RWPE2 (cell line): ENCODE measurements around the gene CLN6.

Experiments
- ATAC-seq: fragments of 200-7000 bp; cut with Tn5 transposase; 3 replicates; pipeline ENCODE4 v1.9.1; 2021; ENCODE audit warnings: low read depth
- DNase-seq: peaks from one replicate; pipeline ENCODE4 v3.0.0-alpha.2; 2020; ENCODE audit warnings: low spot score
- H3K27ac ChIP-seq: fragments of 450-650 bp; 2 replicates; pipeline ENCODE4 v1.5.1; 2017; ENCODE audit warnings: mild to moderate bottlenecking; ENCODE audit not compliant: poor library complexity, severe bottlenecking
- H3K27me3 ChIP-seq: fragments of 250-450 bp; sonication (Bioruptor Pico); 2 replicates; pipeline ENCODE4 v1.5.1; 2021; ENCODE audit warnings: mild to moderate bottlenecking, moderate library complexity; ENCODE audit not compliant: insufficient read depth, poor library complexity, severe bottlenecking
- H3K36me3 ChIP-seq: fragments of 250-450 bp; sonication (Bioruptor Pico); 2 replicates; pipeline ENCODE4 v1.5.1; 2020; ENCODE audit warnings: low read depth, mild to moderate bottlenecking, moderate library complexity
- H3K4me1 ChIP-seq: fragments of 250-450 bp; sonication (Bioruptor Pico); 2 replicates; pipeline ENCODE4 v1.5.1; 2021; ENCODE audit warnings: mild to moderate bottlenecking, moderate library complexity; ENCODE audit not compliant: insufficient read depth, poor library complexity, severe bottlenecking
- H3K4me3 ChIP-seq: fragments of 250-450 bp; sonication (Bioruptor Pico); 2 replicates; pipeline ENCODE4 v1.5.1; 2021; ENCODE audit warnings: mild to moderate bottlenecking, moderate library complexity; ENCODE audit not compliant: severe bottlenecking
- H3K9me3 ChIP-seq: fragments of 250-450 bp; sonication (Bioruptor Pico); 2 replicates; pipeline ENCODE4 v1.5.1; 2021; ENCODE audit warnings: mild to moderate bottlenecking, moderate library complexity; ENCODE audit not compliant: severe bottlenecking
- TF ChIP-seq, protein P1 (sequence below): fragments of 450-650 bp; IDR thresholded peaks from one replicate; pipeline ENCODE4 v1.5.1; 2017; ENCODE audit warnings: mild to moderate bottlenecking, moderate library complexity; ENCODE audit not compliant: poor library complexity, severe bottlenecking

CLN6 gene

DNA sequence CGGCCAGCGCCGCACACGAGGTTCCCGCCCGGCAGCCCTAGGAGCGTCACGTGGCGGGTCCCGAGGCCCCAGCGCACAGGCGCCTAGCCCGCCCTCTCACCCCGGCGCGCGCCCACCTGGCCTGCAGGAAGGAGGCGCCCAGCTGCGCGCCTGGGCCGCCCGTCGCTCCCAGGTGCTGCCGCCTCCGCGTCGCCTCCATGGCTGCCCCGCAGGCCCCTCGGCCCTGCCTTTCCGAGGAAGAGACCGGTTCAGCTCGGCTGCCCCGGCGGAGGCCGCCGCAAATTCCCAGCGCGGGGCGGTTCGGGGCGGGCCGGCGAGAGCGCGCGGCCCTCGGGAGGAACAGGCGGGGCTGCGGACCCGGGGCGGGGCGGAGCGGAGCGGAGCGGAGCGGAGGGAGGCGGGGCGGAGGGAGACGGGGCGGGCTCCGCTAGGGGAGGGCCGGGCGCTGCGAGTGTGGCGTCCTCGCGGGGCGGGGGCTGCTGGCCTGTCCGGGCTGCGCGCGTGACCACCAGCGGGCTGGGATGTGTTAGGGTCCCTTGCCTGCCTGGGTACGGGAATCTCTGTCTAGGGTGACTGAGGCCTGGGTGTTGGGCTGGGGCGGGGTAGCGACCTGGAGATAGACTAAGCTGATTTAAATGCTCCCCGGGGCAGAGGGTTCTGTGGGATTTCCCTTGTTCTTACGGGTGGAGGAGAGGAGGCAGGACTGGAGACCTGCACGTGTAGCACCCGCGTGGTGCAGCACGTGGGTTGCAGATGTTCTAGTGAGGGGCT lies at the start of gene CLN6:
TSS of gene CLN6 (minus strand) at position 343 of the 771 bp plus-strand sequence. CDS start at position 199, 144 bp downstream.
- Histone ChIP-seq H3K4me1 (no peaks in the 10 kb centered on the region), H3K9me3 (no peaks in the 10 kb centered on the region), H3K27ac (peak within 1 kb of the TSS; percentile 53), H3K4me3 (peak within 1 kb of the TSS; percentile 80), H3K27me3 (no peaks in the 10 kb centered on the region), H3K36me3 (0 out of 2 replicates have a peak, but pooled peaks cover 3% of the 10 kb centered on the region)
- ATAC-seq (peak; percentile 88), DNase-seq (peak; percentile 89)
- TF ChIP-seq, protein P1, sequence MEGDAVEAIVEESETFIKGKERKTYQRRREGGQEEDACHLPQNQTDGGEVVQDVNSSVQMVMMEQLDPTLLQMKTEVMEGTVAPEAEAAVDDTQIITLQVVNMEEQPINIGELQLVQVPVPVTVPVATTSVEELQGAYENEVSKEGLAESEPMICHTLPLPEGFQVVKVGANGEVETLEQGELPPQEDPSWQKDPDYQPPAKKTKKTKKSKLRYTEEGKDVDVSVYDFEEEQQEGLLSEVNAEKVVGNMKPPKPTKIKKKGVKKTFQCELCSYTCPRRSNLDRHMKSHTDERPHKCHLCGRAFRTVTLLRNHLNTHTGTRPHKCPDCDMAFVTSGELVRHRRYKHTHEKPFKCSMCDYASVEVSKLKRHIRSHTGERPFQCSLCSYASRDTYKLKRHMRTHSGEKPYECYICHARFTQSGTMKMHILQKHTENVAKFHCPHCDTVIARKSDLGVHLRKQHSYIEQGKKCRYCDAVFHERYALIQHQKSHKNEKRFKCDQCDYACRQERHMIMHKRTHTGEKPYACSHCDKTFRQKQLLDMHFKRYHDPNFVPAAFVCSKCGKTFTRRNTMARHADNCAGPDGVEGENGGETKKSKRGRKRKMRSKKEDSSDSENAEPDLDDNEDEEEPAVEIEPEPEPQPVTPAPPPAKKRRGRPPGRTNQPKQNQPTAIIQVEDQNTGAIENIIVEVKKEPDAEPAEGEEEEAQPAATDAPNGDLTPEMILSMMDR: no peak

DNA sequence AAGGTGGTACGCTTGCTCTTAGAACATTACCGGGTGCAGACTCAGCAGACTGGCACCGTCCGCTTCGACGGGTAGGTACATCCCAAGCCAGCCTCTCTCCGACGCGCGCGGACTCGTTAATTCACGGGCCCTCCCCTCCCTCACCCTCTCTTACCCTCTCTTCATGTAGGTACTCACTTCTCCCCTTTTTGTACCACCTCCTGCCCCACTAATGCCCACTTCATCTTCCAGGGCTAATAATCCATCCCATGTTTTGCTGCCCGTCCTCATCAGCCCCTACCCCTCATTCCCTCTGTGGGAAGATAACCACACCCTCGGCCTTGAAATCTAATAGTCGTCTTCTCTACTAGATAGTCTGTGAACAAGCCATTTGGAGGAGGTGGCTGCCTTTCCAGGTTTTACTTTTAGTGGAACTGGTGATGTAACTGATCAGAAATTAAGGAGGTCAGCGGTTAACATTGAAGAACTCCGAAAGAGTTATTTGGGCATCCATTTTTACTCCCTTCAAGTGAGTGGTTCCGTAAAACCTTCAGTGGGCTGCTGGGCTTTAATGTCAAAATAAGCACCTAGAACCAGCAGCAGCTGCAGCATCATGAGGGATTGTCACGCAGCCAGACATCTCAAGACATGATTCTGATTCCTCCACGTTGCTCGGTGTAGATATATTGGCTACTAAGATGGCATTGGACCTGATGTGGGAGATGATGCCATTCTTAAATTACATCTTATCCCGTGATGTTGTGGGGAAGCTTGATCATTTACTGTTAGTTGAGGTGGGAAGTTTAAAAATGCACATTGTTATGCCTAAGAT lies 49.3 kb upstream of the CLN6 start:
- DNase-seq: no peak
- Histone ChIP-seq H3K36me3 (peaks cover 34% of the 10 kb centered on the region), H3K27me3 (no peaks in the 10 kb centered on the region), H3K27ac (peak overlapping the region; percentile 98), H3K4me1 (peaks cover 39% of the 10 kb centered on the region), H3K4me3 (peak overlapping the region; percentile 77), H3K9me3 (no peaks in the 10 kb centered on the region)
- ATAC-seq: peak; percentile 6
- TF ChIP-seq, protein P1: no peak

DNA sequence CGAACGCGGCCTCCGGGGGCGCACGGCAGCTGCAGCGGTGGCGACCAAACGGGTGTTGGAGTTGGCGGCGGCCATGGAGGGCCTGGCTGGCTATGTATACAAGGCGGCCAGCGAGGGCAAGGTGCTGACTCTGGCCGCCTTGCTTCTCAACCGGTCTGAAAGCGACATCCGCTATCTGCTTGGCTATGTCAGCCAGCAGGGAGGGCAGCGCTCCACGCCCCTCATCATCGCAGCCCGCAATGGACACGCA lies 48.7 kb upstream of the CLN6 start:
- no peaks in the 10 kb centered on the region for H3K27me3 ChIP-seq
- peaks cover 31% of the 10 kb centered on the region for H3K36me3 ChIP-seq
- H3K4me3 ChIP-seq: peak overlapping the region; percentile 77
- peak; percentile 79 for DNase-seq
- TF ChIP-seq, protein P1: peak; percentile 34
- no peak for ATAC-seq
- no peaks in the 10 kb centered on the region for H3K9me3 ChIP-seq
- H3K4me1 ChIP-seq: peaks cover 43% of the 10 kb centered on the region
- H3K27ac ChIP-seq: peak overlapping the region; percentile 98

DNA sequence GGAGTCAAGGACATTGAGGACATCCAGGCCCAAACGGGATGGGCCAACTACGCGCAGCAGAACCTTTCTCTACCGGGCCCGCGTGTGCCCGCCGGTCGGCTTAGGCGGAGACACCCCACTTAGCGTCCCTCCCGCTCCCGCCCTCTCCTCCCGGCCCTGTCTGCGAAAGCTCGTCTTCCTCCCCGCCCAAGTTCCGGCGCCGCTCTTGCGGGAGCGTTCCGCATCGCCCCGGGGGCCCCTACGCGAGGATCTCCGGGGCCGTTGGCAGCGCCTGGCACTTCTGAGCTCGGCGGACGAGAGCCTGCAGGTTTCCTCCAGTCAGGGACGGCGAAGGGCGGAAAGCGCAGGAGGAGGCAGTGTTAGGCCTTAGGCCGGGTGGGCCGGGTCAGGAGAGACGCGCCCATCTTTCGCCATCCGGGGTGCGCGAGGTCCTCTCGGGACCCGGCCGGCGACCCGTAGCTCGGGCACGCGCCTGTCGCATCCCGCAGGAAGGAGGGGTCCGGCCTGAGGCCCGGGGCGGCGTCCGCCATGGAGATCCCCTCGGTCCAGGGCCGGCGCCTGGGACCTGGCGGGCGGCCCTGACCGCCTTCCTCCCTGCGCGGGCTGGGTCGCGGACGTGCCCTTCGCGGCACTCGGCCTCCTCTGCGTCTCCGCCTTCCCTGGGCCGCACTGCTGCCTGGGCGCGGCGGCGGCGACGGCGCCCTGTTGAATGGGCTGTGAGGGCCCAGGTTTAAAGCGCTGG lies 48.2 kb upstream of the CLN6 start, which contains the start of gene FEM1B:
TSS of gene FEM1B (plus strand) at position 143 of the 742 bp plus-strand sequence. CDS start 673 bp downstream, outside the sequence.
- no peaks in the 10 kb centered on the region for H3K9me3 ChIP-seq
- H3K27ac ChIP-seq: peak within 1 kb of the TSS; percentile 98
- DNase-seq (peak; percentile 96), ATAC-seq (peak; percentile 60)
- no peaks in the 10 kb centered on the region for H3K27me3 ChIP-seq
- peaks cover 31% of the 10 kb centered on the region for H3K36me3 ChIP-seq
- TF ChIP-seq, protein P1: peak; percentile 61
- H3K4me1 ChIP-seq: peaks cover 45% of the 10 kb centered on the region
- H3K4me3 ChIP-seq: peak within 1 kb of the TSS; percentile 77
